IPS-NIHi11 (cell line): ENCODE results near the gene DGUOK.

Experiments
- DNase-seq: peaks from one replicate; pipeline ENCODE4 v3.0.0; 2012; ENCODE audit warnings: mixed read lengths, low spot score

DGUOK gene

DNA sequence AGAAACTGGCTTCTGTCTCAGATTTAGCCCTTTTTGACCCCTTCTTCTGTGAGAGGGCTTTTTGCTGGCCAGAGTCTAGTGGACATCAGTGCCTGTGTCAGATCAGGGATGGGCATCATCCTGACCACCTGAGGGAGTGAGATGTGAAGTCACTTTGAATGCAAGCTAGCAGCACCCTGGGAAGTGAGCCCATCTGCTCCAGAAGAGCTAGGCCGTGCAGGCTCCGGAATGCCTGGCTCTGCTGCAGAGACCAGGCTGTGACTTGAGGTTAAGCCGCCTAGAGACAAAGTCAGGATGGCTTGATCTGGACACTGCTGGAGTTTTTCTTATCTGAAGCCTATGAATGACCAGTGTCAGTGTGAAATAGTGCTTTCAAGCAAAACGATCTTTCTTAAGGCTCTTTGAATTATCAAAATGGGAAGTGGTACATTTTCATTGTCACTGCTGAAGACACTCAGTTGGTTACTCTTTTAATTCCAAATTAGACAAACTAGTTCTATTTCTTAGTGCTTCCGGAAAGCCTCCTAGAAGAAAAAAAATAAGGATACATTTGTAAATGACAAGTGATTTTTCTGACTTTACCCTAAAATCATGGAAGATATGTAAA, 20.8 kb downstream of the DGUOK start:
- DNase-seq = no peak

DNA sequence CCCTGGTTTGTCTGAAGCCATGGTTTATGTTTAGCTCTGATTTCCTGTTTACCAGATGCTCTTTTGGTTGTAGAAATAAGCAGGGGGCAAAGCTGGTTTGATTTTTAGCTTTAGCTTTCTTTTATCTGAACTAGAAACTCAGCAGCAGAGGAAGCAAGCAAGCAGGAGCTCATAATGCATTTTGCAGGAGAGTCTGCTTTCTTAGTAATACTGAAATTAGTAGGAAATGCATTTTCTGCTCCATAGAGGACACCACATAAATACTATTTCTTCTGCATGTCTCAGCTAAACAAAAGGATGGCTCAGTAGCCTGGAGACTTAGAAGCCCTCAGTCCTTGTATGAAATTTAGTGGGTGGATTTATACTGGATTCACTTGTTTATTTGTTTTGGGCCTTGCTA, 23.1 kb downstream of the DGUOK start:
- no peak for DNase-seq

DNA sequence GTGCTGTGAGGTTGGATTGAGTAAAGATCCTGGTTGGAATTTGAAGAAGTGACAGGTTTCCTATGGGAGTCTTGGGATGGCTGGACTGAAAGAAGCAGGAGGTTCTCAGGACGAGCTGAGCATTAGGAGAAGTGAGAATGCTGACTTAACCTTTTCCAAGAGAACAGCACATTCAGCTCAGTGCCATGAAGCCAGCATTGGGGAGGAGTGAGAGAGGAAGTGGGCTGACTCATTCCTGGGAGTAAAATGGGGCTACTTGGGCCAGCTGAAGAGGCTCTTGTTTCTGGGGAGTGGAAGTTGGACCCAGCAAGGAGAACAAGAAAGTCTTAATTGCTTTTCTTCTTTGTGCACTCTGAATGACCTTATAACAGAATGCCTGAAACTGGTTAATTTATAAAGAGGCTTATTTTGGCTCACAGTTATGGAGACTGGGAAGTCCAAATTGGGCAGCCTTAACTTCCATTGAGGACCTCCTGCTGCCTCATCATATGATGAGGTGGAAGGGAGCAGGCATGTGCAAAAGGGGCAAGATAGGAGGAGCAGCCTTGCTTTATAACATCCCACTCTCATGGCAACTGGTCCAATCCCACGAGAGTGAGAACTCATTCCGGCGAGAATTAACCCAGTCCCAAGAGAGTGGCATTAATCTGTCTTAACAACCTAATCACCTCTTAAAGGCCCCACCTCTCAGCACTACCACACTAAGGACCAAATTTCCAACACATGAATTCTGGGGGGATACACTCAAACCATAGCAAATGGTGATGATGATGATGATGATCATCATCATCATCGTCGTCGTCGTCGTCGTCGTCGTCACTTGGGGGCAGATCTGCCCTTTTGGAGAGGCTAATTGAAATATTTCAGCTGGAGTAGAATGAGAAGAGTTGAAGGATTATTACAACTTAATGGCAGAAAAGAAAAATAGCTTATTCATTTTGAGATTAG, 26.1 kb downstream of the DGUOK start:
- no peak for DNase-seq

DNA sequence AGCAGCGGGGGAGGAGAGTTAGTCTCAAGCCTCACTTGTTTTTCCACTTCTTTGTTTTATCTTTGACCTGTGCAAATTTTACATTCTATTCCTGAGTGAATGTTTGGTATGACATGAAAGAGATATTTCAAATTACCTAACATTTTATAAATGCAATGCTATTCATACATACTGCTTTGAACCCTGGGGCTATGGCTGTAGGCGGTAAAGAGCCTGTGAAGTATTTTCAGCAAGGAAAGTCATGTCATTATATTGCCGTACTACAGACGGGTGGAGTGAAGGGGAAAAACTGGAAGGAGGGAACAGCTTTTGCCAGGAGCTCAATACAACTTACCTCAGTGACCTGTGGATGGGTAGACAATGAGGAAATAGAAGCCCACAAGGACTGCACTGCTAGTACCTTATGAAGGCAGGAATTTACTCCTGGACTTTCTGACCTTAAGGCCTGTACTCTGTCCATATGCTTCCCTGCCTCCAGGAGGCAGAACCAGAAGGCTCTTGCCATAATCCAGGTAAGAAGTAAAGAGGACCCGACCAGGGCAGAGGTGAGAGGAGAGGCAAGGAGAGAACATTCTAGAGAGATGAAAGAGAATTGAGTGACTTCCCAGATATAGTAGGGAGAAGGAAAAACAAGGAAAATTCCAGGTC, 29.7 kb downstream of the DGUOK start:
- no peak for DNase-seq

DNA sequence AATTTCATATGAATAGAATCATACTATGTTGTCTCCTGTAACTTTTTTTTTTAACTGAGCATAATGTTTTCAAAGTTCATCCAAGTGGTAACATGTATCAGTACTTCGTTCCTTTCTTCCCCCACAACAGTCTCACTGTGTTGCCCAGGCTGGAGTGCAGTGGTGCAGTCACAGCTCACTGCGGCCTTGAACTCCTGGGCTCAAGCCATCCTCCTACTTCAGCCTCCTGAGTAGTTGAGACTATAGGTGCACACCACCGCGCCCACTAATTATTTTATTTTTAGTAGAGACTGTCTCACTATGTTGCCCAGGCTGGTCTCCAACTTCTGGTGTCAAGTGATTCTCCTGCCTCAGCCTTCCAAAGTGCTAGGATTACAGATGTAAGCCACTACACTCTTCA, 34.6 kb downstream of the DGUOK start:
- DNase-seq = no peak

DNA sequence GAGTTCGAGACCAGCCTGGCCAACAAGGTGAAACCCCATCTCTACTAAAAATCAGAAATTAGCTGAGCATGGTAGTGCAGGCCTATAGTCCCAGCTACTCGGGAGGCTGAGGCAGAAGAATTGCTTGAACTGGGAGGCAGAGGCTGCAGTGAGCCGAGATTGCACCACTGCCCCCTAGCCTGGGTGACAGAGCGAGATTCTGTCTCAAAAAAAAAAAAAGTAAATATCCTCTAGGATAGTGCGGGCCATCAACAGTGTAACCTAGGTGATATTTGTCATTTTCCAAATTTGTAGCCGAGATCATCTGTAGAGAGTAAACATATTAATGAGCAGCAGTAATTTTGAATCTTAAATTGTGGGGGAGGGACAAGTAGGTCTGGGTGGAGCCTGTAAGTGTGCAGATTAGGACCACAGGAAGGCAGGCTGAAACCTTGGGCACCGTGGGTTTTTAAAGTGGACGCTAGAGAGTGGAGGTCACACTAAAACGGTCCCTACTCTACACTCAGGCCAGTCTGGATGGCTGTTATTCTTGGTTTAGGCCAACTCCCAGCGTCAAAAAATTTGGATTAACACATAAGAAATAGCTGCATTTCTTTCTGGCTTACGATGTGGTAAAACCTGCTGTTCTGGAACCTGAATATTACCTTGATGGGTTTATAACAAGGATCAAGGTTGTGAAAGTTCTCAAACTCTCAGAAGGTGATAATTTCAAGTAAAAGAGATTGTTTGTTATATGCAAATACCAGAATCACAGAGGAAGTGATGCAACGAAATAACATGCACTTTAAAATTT, 35.3 kb downstream of the DGUOK start:
- DNase-seq = no peak

DNA sequence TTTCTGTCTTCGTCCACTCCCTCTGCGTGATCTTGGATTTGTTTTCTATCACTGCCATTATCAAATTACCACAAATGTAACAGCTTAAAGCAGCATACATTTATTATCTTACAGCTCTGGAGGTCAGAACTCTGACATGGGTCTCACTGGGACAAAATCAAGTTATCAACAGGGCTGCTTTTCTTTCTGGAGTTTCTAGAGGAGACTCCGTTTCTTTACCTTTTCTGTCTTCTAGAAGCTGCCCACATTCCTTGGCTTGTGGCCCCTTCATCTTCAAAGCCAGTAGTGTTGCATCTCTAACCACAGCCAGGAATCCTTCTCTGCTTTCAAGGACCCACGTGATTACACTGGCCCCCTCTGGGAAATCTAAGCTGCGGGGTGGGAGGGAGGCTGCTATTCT, 36.1 kb downstream of the DGUOK start:
- no peak for DNase-seq

DNA sequence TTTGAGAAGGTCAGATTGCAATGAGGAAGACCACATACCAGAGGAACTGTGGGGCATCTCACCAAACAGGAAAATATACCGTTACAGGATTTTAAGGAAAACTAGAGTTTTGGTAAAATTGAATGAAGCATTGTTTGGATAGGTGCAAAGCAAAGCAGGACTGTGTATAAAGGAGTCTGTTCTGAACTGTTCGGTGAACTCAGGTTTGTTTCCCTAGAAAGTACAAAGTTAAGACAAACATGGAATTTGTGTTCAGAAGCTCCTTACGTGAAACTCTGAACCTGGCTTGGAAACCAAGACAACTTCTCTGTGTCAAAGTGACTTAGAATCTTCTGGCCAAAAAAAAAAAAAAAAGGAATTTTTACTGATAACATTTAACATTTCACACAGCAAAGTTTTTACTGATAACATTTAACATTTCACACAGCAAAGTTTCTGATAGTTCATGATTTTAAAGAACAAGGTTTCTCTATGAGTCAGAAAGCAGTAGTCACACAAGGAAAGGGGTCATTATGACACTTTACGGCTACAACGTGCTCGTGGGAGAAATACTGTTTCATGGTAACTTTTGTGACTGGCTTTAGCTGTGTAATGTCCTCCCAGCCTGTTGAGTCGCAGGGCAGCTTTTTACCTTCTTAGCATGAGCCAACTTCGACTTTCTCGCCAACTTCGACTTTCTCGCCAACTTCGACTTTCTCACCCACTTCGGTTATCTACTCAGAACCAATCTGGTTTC, 36.9 kb downstream of the DGUOK start:
- DNase-seq = no peak

DNA sequence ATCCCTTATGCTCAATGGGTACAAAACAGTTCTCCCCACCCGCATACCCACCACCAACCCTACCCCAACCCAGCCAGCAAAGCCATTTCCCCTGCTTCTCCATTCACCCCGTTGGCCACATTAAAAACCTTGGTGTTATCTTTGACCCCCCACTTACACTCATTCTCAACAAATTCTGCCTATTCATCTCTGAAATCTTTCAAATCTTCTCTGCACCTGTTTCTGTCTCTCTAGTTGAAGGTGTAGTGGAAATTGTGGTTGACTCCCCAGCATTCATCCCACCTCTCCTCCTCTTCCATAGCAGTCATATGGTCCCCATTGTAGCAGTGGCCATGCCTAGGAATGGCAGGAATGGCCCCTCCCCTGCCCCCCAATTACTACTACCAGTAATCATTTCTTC, 37.5 kb downstream of the DGUOK start:
- no peak for DNase-seq

DNA sequence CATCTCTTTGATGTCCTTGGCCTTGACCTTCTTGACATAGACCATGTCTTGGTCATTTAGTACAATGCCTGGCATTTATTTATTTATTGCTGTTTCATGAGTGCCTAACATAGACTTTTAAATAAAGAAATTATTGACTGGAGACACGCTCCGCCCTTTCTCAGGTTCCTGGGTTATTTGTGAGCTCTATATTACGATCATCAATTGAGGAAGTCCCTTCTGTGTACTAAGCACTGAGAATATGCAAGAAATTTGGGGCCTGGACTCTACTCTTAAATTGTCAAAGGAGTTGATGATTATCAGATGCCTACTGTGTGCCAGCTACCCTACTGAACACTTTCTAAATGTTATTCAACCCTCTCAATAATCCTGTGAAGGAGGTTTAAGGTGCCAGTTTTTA, 38.4 kb downstream of the DGUOK start:
- no peak for DNase-seq

DNA sequence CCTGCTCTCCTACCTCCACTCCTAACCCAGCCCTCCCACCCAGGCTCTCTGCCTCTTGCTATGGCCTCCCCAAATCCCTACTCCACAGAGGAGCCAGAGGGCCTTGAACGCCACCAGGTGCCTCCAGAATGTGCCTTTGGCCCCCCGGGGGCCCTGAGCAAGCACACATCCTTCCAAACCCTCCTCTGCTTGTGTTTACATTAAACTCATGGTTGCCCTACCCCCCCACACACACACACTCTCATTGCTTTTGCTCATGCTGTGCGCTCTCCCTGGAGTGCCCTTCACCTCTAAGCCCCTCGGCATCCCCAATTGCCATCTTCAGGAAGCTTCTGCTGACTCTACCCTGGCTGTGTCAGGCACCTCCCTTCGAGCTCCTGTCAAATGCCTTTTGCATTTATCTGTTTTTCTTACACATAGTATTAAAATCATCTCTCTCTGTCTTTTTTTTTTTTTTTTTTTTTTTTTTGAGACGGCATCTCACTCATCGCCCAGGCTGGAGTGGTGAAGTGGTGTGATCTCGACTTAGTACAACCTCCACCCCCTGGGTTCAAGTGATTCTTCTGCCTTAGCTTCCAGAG, 41.8 kb downstream of the DGUOK start:
- DNase-seq = no peak

DNA sequence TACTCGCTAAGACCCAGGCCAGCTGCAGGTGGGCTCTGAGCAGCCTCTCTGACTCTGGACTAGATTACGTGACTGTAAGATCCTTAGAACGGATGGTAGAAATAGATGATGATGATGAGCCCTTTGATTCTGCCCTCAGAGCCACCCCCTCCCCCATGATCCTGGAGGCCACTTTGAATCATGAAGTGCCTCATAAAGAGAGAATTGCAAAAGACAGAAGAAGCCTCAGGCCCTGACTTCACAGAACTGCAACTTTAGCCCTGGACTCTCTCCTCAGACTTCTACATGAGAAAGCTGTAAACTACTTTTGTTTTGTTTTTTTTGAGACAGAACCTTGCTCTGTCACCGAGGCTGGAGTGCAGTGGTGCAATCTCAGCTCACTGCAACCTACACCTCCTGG, 42.7 kb downstream of the DGUOK start:
- DNase-seq = no peak

DNA sequence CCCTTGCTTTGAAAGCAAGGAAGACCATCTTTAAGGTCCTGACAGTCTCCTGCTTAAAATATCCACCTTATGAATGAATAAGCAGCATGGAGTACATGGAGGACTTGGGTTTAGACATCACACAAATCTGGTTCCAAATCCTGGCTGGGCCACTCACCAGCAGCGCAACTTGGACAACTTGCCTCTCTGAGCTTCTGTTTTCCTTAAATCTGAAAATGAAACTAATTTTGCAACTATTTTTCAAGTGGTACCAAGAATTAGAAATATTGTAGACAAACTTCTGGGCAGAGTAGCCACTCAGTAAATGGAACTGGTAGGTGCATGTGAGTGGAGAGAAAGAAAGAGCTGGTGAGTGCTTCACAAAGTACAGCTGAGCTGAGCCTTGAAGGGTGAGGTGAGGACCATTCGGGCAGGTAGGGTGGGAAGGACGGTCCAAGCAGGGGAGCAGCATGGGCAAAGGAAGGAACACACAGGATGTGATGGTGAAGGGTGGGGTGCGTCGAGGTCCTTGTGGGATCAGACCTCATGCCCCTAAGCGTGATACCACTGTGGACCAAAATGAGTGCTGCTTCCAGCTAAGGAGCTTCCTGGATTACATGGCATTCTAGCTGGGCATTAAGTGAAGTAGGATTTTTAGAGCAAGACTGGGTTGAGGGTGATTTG, 43.6 kb downstream of the DGUOK start:
- DNase-seq = no peak

DNA sequence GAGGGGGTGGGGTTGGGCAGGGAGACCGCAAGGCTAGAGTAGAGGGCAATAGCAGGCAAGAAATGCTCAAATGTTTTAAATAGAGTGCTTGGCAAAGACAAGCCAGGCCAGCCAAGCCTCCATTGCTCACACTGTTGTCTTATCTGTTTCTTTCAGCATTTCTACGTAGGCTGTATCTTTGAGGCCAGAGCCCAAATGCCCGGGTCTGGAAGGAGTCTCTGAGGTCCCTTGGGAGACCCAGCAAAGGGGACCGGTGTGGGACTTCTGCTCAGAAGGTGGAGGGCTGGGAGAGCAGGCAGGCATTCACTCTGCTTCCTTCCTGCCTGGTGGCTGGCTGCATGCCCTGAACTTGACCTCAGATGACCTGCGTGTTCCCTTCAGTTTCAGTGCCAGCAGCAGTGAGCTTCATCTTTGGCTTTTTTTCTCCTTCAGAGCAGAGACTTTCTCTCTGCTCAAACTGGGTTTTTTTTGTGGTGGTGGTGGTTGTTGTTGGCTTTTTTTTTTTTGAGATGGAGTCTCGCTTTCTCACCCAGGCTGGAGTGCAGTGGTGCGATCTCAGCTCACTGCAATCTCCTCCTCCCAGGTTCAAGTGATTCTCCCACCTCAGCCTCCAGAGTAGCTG, 44.3 kb downstream of the DGUOK start:
- peak; percentile 35 for DNase-seq

DNA sequence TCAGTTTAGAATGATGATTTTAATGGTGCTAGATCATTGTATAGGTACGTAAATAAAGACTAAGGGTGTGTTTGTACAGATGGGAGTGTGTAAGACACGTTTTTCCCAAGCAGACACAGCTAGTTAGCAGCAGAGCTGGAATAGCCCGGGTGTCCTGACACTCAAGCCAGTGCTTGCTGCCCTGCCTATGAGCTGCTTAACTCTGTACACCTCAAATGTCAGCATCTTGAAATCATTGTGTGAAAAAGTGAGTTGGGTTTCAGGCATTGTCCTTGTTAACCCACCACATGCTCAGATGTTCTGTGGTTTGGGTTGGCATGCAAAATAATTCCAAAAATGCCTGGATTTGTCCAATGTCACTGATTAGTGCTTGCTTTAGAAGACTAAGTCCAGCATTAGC, 45.0 kb downstream of the DGUOK start:
- no peak for DNase-seq

DNA sequence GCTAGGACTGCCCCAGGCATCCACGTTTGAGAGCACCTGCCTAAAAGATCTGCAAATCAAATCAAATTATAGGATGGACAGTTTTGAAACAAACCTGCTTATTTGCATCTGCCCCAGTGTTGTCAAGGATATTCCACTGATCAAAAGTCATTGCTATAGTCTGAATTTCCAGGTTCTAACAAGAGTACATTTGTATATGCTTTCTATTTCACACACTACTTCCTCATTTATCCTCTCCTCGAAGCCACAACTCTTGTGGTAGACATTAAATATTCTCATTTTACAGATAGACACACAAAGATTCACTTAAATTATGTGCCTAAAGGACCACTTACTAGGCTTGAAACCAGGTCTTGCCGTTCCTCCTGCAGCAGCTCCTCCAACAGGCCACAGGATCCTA, 46.2 kb downstream of the DGUOK start:
- DNase-seq = no peak

DNA sequence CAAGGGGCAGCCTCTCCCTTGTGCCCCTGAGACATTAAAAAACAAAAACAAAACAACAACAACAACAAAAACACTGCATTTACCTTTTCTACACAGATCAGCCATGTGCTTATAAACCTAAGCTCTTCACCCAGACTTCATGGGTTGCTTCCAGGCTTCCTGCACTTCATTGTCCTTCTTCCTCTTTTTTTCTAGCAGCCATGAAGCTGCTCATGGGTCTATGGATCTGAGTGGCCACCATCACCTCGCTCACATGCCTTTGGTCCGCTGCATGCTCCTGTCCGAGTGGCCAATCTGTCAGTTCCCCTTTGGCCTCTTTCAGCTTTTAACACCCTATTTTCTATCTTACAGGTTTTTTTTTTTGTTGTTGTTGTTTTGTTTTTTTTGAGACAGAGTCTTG, 49.1 kb downstream of the DGUOK start:
- no peak for DNase-seq

DNA sequence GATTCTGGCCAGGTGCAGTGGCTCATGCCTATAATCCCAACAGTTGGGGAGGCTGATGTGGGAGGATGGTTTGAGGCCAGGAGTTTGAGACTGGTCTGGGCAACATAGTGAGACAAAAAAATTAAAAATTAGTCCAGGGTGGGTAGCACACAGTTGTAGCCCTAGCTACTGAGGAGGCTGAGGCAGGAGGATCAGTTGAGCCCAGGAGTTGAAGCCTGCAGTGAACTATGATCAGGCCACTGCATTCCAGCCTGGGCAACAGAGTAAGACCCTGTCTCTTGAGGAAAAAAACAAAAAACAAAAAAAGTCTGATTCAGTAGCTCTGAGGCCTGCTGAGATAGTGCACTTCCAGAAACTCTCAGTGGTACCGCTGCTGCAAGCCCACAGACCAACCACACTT, 50.1 kb downstream of the DGUOK start:
- DNase-seq = no peak

DNA sequence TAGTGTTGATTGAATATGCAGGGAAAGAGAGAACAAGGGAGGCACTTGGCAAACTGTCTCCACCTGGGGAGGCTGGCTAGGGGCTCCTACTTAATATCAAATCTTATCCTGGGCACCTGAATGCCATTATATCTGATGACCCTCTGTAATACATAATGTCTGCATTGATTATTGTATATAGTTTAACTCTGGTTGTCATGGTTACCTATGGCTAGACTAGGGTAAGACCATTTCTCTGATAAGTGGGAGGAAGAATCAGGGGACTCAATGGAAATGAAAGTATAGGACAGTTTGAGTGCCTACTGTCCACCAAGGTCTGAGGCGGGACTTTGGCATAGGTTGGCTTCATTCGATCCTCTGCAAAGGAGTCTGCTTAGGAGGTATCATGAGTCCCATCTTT, 50.8 kb downstream of the DGUOK start:
- no peak for DNase-seq

DNA sequence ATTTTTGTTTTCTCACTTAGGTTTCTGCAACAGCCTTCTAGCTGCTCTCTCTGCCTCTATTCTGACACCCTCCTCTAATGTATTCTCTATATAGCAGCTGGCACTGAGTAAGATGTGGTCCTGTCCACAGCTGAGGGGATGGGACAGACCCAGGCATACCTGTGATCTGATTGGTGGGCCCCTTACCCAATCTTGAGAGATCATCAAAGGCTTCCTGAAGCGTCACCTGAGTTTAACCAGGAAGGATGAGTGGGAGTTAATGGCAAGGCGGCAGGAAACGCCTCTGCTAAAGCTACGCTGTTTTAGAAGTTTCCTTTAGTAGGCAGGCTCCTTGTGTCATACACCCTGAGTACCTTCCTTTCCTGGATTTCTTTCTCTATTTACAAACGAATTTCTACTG, 52.3 kb downstream of the DGUOK start:
- DNase-seq = peak; percentile 43
